GM23248 (cell line): ENCODE data around the gene STAT5A. TPM values are rescaled to one million over a fixed set of nuclear protein-coding genes. Genes with fewer than 3 reads are reported as not detected.

ENCODE experiments used
- DNase-seq: peaks from one replicate; pipeline ENCODE4 v3.0.0-alpha.2; 2015
- H2AFZ ChIP-seq: fragments of 200-600 bp; sonication (generic); 2 replicates; pipeline ENCODE4 v1.6.1; 2016; ENCODE audit warnings: antibody characterized with exemption
- H3F3A ChIP-seq: fragments of 200-600 bp; sonication (generic); 2 replicates; pipeline ENCODE4 v1.6.1; 2016; ENCODE audit warnings: mild to moderate bottlenecking, antibody characterized with exemption, mixed run types; ENCODE audit not compliant: insufficient read depth
- H3K27ac ChIP-seq: fragments of 200-600 bp; sonication (generic); 2 replicates; pipeline ENCODE4 v1.5.1; 2016; ENCODE audit warnings: mild to moderate bottlenecking
- H3K27me3 ChIP-seq: fragments of 200-600 bp; sonication (generic); replicated peaks from 2 replicates; pipeline ENCODE4 v1.6.1; 2016; ENCODE audit warnings: mild to moderate bottlenecking; ENCODE audit not compliant: insufficient read depth
- H3K36me3 ChIP-seq: fragments of 200-600 bp; sonication (generic); 2 replicates; pipeline ENCODE4 v1.6.1; 2016; ENCODE audit warnings: low read depth, mild to moderate bottlenecking
- H3K4me1 ChIP-seq: fragments of 200-600 bp; sonication (generic); 2 replicates; pipeline ENCODE4 v1.6.1; 2016; ENCODE audit warnings: mild to moderate bottlenecking; ENCODE audit not compliant: insufficient read depth
- H3K4me2 ChIP-seq: fragments of 200-600 bp; sonication (generic); one replicate; pipeline ENCODE4 v1.6.1; 2016; ENCODE audit warnings: mild to moderate bottlenecking; ENCODE audit not compliant: unreplicated experiment
- H3K4me3 ChIP-seq: fragments of 200-600 bp; sonication (generic); 2 replicates; pipeline ENCODE4 v1.5.1; 2016; ENCODE audit warnings: mild to moderate bottlenecking
- H3K79me2 ChIP-seq: fragments of 200-600 bp; sonication (generic); 2 replicates; pipeline ENCODE4 v1.6.1; 2016; ENCODE audit warnings: mild to moderate bottlenecking; ENCODE audit not compliant: insufficient read depth
- H3K9ac ChIP-seq: fragments of 200-600 bp; sonication (generic); 2 replicates; pipeline ENCODE4 v1.6.1; 2016; ENCODE audit warnings: mild to moderate bottlenecking
- H3K9me2 ChIP-seq: fragments of 200-600 bp; sonication (generic); 2 replicates; pipeline ENCODE4 v1.6.1; 2016; ENCODE audit warnings: mixed run types, mild to moderate bottlenecking, moderate library complexity; ENCODE audit not compliant: insufficient read depth
- H3K9me3 ChIP-seq: fragments of 200-600 bp; sonication (generic); one replicate; pipeline ENCODE4 v1.6.1; 2017; ENCODE audit warnings: low read depth
- H4K20me1 ChIP-seq: fragments of 200-600 bp; sonication (generic); 2 replicates; pipeline ENCODE4 v1.6.0; 2016; ENCODE audit not compliant: insufficient read depth
- EZH2 ChIP-seq: fragments of 200-600 bp; sonication (generic); IDR thresholded peaks from 2 replicates; pipeline ENCODE4 v1.6.1; 2018; ENCODE audit warnings: antibody characterized with exemption, mild to moderate bottlenecking; ENCODE audit not compliant: insufficient read depth, poor library complexity, severe bottlenecking
- EZH2phosphoT487 ChIP-seq: fragments of 200-600 bp; sonication (generic); IDR thresholded peaks from 2 replicates; pipeline ENCODE4 v1.6.1; 2018; ENCODE audit warnings: antibody characterized with exemption, moderate library complexity, mild to moderate bottlenecking, low read depth; ENCODE audit not compliant: insufficient read depth
- WGBS, 2 experiments: methylation state at CpG; one replicate each; pipeline ENCODE4 v1.1.6; 2015 to 2017; ENCODE audit warnings: low lambda C conversion rate in 2 of 2, low coverage in 1 of 2; ENCODE audit errors: missing lambda C conversion rate in 2 of 2; 5-methylcytosine and 5-hydroxymethylcytosine counted together
- in situ Hi-C: fragments of 300-500 bp; cut with MboI; formaldehyde crosslinking; loops from 2 replicates; pipeline ENCODE4 v1.15.0; 2020
- polyA plus RNA-seq: library from polyadenylated mRNA; unstranded; fragments of >200 nt; fragmentation: Nextera tagmentation; extraction: Ambion mirVana; gene quantifications from 2 replicates; pipeline ENCODE4 v1.2.1, GENCODE V29; 2016
- total RNA-seq: library from RNA; depleted of rRNA; stranded (reverse); fragments of >200 nt; shearing (Covaris generic); gene quantifications from 2 replicates; pipeline ENCODE4 v1.2.3, GENCODE V29; 2014

Gene STAT5A
- total and polyA plus RNA-seq, 2 experiments from 2014 or later: 6.8 to 26.3 TPM

DNA sequence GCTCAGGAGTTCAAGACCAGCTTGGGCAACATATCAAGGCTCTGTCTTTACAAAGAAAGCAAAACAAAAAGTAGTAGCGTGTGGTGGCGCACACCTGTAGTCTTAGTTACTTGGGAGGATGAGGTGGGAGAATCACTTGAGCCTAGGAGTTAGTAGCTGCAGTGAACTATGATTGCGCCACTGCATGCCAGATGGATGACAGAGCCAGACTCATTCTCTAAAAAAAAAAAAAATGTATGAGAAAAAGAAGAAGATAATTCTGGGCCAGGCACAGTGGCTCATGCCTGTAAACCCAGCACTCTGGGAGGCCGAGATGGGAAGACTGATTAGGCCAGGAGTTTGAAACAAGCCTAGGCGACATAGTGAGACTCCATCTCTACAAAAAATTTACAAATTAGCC lies 40.6 kb upstream of the STAT5A start:
- no peaks in the 10 kb centered on the region for H3K9me3 ChIP-seq
- no peak overlapping the region for H3K4me3 ChIP-seq
- H3K27me3 ChIP-seq: no peaks in the 10 kb centered on the region
- no peaks in the 10 kb centered on the region for H4K20me1 ChIP-seq
- H3F3A ChIP-seq: peaks cover 13% of the 10 kb centered on the region
- in situ Hi-C loops: no loop called here
- no peaks in the 10 kb centered on the region for H3K9me2 ChIP-seq
- H3K9ac ChIP-seq: peak overlapping the region; percentile 75
- TF ChIP-seq EZH2phosphoT487 (no peak), EZH2 (no peak)
- peaks cover 76% of the 10 kb centered on the region for H3K79me2 ChIP-seq
- peaks cover 14% of the 10 kb centered on the region for H3K4me1 ChIP-seq
- WGBS, 2 experiments: 89 to 90% methylated on average over 5 of the region's 5 CpGs
- peak overlapping the region; percentile 61 for H3K4me2 ChIP-seq
- H3K36me3 ChIP-seq: 0 out of 2 replicates have a peak, but pooled peaks cover 3% of the 10 kb centered on the region
- H3K27ac ChIP-seq: peak overlapping the region; percentile 83
- peak; percentile 82 for DNase-seq
- no peak overlapping the region for H2AFZ ChIP-seq

DNA sequence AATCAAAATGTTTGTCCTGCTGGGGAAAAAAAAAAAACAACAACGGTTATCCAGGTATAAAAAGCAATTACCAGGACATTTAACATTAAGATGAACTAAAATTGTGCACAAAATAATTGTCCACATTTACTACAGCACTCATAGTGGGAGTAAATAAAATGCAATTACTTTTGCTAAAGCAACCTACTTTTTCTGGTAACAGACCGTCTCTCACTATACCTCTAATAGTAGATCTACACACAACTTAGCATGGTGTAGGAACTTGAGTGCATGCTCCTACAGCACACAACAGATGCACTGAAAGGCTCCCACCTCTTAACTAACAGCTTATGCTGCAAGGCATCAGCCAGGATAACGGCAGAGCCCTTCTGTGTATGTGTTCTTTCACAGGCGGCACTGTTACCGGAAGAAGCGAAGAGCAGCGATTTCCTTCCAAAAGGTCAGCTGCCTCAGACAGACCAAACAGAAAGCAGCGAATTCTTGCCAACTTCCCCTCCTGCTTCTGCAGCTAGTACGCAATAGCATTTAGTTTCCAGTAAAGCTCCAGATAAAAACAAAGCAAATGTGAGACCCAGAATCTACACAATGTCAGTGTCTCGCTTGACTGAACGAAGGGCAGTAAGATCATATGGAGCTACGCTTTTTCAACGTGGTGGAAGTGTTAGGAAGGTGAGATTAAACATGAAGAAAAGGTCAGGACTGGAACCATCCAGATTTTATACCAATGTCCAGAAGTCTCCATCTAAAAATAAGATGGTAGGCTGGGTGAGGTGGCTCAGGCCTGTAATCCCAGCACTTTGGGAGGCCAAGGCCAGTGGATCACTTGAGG lies 39.7 kb upstream of the STAT5A start:
- peak overlapping the region; percentile 83 for H3K27ac ChIP-seq
- H3K27me3 ChIP-seq: no peaks in the 10 kb centered on the region
- 0 out of 2 replicates have a peak, but pooled peaks cover 3% of the 10 kb centered on the region for H3K36me3 ChIP-seq
- H3K9ac ChIP-seq: peak overlapping the region; percentile 75
- no peaks in the 10 kb centered on the region for H4K20me1 ChIP-seq
- H3F3A ChIP-seq: peaks cover 19% of the 10 kb centered on the region
- H3K9me3 ChIP-seq: no peaks in the 10 kb centered on the region
- peaks cover 22% of the 10 kb centered on the region for H3K4me1 ChIP-seq
- in situ Hi-C loops: no loop called here
- peak overlapping the region; percentile 61 for H3K4me2 ChIP-seq
- DNase-seq: peak; percentile 94
- H3K79me2 ChIP-seq: peaks cover 72% of the 10 kb centered on the region
- H3K4me3 ChIP-seq: peak overlapping the region; percentile 65
- H2AFZ ChIP-seq: peak overlapping the region; percentile 75
- 13 to 16% methylated on average over 13 of the region's 13 CpGs for WGBS, 2 experiments
- no peaks in the 10 kb centered on the region for H3K9me2 ChIP-seq
- no peak for TF ChIP-seq EZH2phosphoT487
- TF ChIP-seq EZH2: no peak

DNA sequence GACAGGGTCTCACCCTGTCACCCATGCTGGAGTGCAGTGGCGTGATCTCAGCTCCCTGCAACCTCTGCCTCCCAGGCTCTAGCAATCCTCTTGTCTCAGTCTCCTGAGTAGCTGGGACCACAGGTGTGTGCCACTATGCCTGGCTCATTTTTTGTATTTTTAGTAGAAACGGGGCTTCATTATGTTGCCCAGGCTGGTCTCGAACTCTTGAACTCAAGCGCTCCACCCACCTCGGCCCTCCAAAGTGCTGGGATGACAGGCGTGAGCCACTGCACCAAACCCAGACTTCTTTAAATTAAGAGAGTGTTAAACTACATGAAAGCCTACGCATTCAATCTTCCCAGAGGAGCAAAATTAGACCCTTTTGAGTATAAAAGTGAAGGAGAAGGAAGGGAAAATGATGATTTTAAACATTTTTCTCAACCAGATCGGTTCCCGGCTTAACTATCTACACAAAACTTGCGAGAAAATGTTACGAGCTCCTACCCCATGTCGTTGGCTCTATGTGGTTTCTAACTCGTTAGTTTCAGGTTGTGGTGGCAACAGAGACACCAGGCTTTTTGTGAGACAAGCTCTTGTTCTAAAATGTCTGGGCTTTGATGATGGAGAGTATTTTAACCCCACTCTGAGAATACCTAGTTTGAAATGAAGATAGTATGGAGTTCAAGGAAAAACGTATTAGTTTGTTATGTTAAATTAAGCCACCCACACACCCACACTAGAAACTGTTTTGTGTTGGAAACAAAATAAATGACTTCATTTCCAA lies 38.4 kb upstream of the STAT5A start:
- WGBS, 2 experiments: 90 to 92% methylated on average over 14 of the region's 14 CpGs
- in situ Hi-C loops: no loop called here
- H4K20me1 ChIP-seq: no peaks in the 10 kb centered on the region

DNA sequence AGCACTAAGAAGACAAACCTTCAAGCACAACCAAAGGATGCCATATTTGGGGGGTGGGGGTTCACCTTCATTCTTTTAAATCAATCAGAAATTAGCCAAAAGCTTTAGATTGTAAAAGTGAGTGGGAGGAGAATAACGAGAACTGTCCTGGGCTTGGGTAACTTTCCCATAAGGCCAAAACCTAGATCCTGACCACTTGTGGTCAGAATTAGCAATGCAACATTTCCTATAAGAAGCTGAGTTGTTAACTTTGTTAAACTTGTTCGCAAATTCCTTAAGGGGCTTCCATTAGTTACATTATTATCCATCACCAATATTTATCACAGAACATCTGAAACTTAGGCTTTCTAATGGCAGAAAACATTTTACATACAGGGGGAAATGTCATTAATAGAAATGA lies 37.2 kb upstream of the STAT5A start:
- H3K27me3 ChIP-seq: no peaks in the 10 kb centered on the region
- in situ Hi-C loops: no loop called here
- H3K4me2 ChIP-seq: no peak overlapping the region
- peaks cover 63% of the 10 kb centered on the region for H3K79me2 ChIP-seq
- DNase-seq: peak; percentile 18
- H4K20me1 ChIP-seq: no peaks in the 10 kb centered on the region
- TF ChIP-seq EZH2phosphoT487: no peak
- TF ChIP-seq EZH2: no peak
- H2AFZ ChIP-seq: no peak overlapping the region
- WGBS, 2 experiments: 93 to 97% methylated on average over 2 of the region's 2 CpGs
- H3F3A ChIP-seq: peaks cover 25% of the 10 kb centered on the region
- no peaks in the 10 kb centered on the region for H3K9me2 ChIP-seq
- H3K9me3 ChIP-seq: no peaks in the 10 kb centered on the region
- H3K36me3 ChIP-seq: 0 out of 2 replicates have a peak, but pooled peaks cover 3% of the 10 kb centered on the region
- peaks cover 27% of the 10 kb centered on the region for H3K4me1 ChIP-seq
- H3K27ac ChIP-seq: no peak overlapping the region
- no peak overlapping the region for H3K9ac ChIP-seq
- H3K4me3 ChIP-seq: no peak overlapping the region

More for the DNA sequence above, 38.4 kb upstream of the STAT5A start:
- H2AFZ ChIP-seq: no peak overlapping the region
- peaks cover 65% of the 10 kb centered on the region for H3K79me2 ChIP-seq
- no peaks in the 10 kb centered on the region for H3K9me3 ChIP-seq
- peaks cover 24% of the 10 kb centered on the region for H3K4me1 ChIP-seq
- H3K27ac ChIP-seq: no peak overlapping the region
- H3K36me3 ChIP-seq: 0 out of 2 replicates have a peak, but pooled peaks cover 3% of the 10 kb centered on the region
- TF ChIP-seq EZH2phosphoT487 (no peak), EZH2 (no peak)
- H3K27me3 ChIP-seq: no peaks in the 10 kb centered on the region
- H3F3A ChIP-seq: peaks cover 19% of the 10 kb centered on the region
- no peak for DNase-seq
- H3K4me3 ChIP-seq: no peak overlapping the region
- H3K4me2 ChIP-seq: no peak overlapping the region
- no peak overlapping the region for H3K9ac ChIP-seq
- no peaks in the 10 kb centered on the region for H3K9me2 ChIP-seq
